HG02885 (cell line): Measurements from ENCODE around the gene TMBIM4.
"Not testable (repeated sequence)": the region's sequence is repeated elsewhere in the genome, so short reads cannot be mapped to it uniquely, and the experiment has no call there.

Experiments
- ATAC-seq: cut with Tn5 transposase; IDR thresholded peaks from one replicate; pipeline ENCODE4 v1.9.1; 2021; ENCODE audit warnings: mild to moderate bottlenecking; ENCODE audit not compliant: unreplicated experiment, poor library complexity

Gene TMBIM4

DNA sequence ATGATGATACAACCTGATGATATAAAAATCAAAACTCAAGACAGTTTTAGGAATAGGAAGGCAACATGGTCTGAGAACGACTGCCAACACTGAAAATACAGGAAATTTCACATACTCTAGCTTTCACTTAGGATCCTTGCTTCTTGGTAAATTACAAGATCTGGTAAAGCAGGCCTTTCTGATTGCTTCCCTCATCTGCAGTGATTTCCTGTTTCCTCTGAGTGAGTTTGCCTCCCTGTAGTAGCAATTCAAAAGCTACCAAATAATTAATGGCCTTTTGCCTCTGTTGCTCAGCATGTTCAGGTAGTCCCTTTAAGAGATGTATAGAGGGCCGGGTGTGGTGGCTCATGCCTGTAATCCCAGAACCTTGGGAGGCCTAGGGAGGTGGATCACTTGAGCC lies 17.2 kb upstream of the TMBIM4 start:
- no peak for ATAC-seq

- ATAC-seq, result not testable (repeated sequence)
These were observed 15.0 kb upstream of the TMBIM4 start for GRCh38 chr12:66184822-66185221.

GRCh38 chr12:66182956-66183355 lies 13.2 kb upstream of the TMBIM4 start:
- ATAC-seq, result no peak

GRCh38 chr12:66176105-66176900 lies 6.5 kb upstream of the TMBIM4 start:
- ATAC-seq, result no peak

DNA sequence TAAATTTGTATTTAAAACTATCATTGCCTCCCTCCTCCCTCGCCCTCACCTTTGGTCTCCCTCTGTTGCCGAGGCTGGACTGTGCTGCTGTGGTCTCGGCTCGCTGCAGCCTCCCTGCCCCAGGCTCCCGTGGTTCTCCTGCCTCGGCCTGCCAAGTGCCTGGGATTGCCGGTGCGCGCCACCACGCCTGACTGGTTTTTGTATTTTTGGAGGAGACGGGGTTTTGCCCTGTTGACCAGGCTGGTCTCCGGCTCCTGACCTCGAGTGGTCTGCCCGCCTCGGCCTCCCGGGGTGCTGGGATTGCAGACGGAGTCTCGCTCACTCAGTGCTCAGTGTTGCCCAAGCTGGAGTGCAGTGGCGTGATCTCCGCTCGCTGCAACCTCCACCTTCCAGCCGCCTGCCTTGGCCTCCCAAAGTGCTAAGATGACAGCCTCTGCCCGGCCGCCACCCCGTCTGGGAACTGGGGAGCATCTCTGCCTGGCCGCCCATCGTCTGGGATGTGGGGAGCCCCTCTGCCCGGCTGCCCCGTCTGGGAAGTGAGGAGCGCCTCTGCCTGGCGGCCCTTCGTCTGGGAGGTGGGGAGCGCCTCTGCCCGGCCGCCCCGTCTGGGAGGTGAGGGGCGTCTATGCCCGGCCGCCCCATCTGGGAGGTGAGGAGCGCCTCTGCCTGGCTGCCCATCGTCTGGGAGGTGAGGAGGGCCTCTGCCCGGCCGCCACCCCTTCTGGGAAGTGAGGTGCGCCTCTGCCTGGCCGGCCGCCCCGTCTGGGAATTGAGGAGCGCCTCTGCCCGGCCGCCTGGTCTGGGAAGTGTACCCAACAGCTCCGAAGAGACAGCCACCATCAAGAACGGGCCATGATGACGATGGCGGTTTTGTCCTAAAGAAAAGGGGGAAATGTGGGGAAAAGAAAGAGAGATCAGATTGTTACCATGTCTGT lies 4.9 kb upstream of the TMBIM4 start:
- not testable (repeated sequence) for ATAC-seq

DNA sequence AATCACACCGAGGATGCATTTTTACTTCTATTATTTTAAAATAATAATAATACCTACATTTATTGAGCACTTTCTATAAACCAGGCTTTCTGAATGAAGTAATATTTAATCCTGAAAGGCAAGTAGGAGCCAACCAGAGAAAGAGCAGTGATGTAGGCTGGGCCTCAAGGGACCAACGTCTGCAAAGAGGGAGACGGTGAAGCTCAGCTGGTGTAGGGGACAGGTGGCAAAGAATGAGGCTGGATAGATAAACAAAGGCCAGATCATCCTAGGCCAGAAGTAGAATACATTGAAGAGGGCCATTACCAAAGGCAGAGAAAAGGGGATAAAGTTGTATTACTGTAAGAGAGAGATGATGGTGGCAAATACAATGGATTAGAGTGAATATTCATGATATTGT lies 810 bp upstream of the TMBIM4 start:
- no peak for ATAC-seq

- ATAC-seq, result no peak
These were observed 1.4 kb downstream of the TMBIM4 start for GRCh38 chr12:66168410-66168809.

DNA sequence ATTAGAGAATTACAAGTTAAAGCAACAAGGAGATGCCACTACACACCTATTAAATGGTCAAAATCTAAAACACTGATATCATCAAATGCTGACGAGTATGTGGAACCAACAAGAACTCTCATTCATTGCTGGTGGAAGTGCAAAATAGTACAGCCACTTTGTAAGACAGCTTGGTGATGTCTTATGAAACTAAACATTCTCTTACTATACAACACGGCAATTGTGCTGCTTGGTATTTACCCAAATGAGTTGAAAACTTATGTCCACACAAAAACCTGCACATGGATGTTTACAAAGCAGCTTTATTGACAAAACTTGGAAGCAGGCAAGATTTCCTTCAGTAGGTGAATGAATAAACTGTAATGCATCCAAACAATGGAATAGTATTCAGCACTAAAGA lies 3.2 kb downstream of the TMBIM4 start:
- no peak for ATAC-seq

DNA sequence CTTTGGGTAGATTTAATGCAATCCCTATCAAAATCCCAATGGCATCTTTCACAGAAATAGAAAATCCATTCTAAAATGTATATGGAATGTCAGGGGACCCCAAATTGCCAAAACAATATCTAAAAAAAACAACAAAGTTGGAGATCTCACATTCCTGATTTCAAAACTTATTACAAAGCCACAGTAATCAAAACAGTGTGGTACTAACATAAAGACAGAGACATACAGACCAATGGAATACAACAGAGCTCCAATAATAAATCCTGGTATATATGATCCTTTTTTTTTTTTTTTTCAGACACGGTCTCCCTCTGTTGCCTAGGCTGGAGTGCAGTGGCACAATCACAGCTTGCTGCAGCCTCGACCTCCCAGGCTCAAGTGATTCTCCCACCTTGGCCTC lies 4.7 kb downstream of the TMBIM4 start:
- no peak for ATAC-seq

- no peak for ATAC-seq
These were observed 5.4 kb downstream of the TMBIM4 start for GRCh38 chr12:66164349-66164821.

DNA sequence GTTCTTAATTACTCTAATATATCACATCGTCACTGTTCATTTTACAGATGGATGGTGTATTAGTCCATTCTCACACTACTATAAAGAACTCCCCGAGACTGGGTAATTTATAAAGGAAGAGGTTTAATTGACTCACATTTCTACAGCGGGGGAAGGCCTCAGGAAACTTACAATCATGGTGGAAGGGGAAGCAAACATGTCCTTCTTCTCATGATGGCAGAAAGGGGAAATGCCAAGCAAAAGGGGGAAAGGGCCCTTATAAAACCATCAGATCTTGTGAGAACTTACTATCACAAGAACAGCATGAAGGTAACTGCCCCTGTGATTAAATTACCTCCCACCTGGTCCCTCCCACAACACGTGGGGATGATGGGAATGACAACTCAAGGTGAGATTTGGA lies 6.5 kb downstream of the TMBIM4 start:
- no peak for ATAC-seq

GRCh38 chr12:66162701-66163100 lies 7.1 kb downstream of the TMBIM4 start:
- ATAC-seq, result no peak

GRCh38 chr12:66160704-66161103 lies 9.1 kb downstream of the TMBIM4 start:
- no peak for ATAC-seq

DNA sequence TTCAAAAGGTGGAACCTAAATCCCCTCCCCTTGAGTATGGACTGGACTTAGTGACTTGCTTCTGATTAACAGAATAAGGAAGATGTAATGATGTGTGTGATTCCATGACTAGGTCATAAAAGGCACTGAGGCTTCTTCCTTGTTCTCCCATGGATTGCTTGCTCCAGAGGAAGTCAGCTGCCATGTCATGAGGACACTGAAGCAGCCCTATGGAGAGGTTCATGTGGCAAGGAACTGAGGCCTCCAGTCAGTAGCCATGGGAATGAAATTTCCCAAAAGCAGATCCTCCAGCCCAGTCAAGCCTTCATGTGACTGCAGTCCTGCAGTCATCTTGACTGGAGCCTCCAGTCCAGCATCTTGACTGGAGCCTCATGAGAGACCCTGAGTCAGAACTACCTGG lies 10.7 kb downstream of the TMBIM4 start:
- no peak for ATAC-seq

DNA sequence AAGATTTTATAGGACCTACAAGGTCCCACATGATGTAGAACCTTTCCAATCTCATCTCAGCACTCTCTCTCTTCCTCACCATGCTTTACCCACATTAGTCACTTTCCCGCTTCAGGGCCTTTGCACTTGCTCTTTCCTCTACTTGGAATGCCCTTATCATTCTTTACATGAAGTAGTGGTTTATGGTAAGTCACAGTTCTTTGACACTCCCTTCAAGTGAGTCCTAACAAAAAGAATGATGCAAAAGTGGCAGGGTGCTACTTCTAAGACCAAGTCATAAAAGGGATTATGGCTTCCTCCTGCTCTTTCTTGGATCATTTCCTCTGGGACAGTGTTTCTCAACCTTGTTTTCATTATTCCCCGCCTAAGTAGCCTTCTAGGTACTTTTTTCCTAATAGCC lies 13.1 kb downstream of the TMBIM4 start:
- no peak for ATAC-seq

DNA sequence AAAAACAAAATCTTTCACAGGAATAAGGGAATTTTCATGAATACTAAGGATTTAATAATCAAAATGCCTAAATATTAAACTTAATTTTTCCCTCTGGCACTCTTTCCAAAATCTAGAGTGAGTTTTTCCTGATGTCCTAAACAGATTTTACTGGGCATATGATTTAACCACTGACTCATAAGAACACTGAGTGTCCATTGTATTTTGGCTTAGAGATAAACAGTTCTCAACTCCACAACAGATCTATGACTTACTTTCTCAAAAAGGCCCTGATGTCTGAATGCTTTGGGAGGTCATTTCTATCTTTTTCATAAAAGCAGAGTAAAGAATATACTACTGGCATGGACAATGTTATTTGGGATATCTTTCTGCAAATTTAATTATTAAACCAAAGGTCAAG lies 15.0 kb downstream of the TMBIM4 start:
- ATAC-seq, result no peak

GRCh38 chr12:66152732-66153131 lies 17.1 kb downstream of the TMBIM4 start:
- ATAC-seq, result no peak

DNA sequence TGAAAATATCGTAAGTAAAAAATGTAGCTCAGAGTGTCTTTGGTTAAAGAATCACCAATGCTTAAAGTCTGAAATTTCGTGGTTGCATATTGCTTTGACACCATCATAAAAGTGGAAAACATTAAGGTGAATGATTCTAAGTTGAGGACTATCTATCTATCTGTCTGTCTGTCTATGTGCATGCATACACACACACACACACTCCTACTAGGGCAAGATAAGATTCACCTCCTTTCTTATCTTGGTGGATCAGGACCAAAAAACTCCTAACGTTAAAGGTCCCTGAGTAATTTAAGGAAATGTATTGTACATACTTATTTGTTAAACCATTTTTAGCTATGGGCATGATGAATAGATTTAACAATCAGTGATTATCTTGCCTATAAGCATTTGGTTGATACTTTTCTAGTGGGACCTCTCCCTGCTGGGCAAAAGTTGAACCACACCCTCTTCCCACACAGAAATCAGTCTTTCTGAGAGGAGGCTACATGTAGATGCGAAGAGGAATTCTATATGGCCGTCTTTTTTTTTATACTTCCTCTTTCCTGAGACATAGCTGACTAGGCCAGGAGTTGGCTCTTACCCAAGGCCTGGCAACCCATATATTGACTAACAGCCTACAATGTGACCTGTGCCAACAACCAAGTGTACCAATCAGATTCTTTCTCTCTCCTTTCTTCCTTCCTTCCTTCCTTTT lies 19.9 kb downstream of the TMBIM4 start:
- ATAC-seq, result no peak

- ATAC-seq, result no peak
These were observed 24.7 kb downstream of the TMBIM4 start for GRCh38 chr12:66144791-66145754.

DNA sequence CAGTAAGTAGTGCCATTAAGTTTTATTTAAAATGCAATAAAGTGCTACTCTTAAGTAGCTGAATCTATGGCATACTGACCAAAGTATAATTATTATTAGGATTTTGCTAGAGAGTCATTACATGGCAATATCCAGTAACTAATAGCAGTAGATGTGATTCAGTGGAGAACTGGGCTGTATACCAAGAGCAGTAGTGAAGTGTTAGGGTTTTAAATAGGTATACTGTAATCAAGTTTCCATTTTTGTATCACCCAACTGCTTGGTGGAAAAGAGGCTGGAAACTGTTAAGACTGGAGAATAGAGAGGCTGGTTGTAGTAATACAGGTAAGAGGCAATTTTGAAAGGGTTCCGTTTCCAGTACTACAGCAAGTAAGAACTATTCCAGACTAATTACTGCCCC lies 25.9 kb downstream of the TMBIM4 start:
- ATAC-seq, result no peak
